Measurements from ENCODE around the gene SMIM44. TPM values are rescaled to one million over a fixed set of nuclear protein-coding genes. Genes with fewer than 3 reads are reported as not detected.

Gene SMIM44
- total and polyA plus RNA-seq, 9 of the 15 experiments (the other 6 are each of a cell fraction or from before 2014, with no cell fraction given), result not detected

GRCh38 chr19:3471954-3472655 lies 11.1 kb downstream of the SMIM44 start (continued):
- TF ChIP-seq, protein P1, sequence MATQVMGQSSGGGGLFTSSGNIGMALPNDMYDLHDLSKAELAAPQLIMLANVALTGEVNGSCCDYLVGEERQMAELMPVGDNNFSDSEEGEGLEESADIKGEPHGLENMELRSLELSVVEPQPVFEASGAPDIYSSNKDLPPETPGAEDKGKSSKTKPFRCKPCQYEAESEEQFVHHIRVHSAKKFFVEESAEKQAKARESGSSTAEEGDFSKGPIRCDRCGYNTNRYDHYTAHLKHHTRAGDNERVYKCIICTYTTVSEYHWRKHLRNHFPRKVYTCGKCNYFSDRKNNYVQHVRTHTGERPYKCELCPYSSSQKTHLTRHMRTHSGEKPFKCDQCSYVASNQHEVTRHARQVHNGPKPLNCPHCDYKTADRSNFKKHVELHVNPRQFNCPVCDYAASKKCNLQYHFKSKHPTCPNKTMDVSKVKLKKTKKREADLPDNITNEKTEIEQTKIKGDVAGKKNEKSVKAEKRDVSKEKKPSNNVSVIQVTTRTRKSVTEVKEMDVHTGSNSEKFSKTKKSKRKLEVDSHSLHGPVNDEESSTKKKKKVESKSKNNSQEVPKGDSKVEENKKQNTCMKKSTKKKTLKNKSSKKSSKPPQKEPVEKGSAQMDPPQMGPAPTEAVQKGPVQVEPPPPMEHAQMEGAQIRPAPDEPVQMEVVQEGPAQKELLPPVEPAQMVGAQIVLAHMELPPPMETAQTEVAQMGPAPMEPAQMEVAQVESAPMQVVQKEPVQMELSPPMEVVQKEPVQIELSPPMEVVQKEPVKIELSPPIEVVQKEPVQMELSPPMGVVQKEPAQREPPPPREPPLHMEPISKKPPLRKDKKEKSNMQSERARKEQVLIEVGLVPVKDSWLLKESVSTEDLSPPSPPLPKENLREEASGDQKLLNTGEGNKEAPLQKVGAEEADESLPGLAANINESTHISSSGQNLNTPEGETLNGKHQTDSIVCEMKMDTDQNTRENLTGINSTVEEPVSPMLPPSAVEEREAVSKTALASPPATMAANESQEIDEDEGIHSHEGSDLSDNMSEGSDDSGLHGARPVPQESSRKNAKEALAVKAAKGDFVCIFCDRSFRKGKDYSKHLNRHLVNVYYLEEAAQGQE (IDR thresholded peaks at IDR 0.05; ENCODE audit: borderline replicate concordance), result peak; percentile 74
- TF ChIP-seq, protein P1 (CRISPR knock-in tag; IDR thresholded peaks at IDR 0.05; ENCODE audit: low read depth), result no peak
- TF ChIP-seq, protein P2, sequence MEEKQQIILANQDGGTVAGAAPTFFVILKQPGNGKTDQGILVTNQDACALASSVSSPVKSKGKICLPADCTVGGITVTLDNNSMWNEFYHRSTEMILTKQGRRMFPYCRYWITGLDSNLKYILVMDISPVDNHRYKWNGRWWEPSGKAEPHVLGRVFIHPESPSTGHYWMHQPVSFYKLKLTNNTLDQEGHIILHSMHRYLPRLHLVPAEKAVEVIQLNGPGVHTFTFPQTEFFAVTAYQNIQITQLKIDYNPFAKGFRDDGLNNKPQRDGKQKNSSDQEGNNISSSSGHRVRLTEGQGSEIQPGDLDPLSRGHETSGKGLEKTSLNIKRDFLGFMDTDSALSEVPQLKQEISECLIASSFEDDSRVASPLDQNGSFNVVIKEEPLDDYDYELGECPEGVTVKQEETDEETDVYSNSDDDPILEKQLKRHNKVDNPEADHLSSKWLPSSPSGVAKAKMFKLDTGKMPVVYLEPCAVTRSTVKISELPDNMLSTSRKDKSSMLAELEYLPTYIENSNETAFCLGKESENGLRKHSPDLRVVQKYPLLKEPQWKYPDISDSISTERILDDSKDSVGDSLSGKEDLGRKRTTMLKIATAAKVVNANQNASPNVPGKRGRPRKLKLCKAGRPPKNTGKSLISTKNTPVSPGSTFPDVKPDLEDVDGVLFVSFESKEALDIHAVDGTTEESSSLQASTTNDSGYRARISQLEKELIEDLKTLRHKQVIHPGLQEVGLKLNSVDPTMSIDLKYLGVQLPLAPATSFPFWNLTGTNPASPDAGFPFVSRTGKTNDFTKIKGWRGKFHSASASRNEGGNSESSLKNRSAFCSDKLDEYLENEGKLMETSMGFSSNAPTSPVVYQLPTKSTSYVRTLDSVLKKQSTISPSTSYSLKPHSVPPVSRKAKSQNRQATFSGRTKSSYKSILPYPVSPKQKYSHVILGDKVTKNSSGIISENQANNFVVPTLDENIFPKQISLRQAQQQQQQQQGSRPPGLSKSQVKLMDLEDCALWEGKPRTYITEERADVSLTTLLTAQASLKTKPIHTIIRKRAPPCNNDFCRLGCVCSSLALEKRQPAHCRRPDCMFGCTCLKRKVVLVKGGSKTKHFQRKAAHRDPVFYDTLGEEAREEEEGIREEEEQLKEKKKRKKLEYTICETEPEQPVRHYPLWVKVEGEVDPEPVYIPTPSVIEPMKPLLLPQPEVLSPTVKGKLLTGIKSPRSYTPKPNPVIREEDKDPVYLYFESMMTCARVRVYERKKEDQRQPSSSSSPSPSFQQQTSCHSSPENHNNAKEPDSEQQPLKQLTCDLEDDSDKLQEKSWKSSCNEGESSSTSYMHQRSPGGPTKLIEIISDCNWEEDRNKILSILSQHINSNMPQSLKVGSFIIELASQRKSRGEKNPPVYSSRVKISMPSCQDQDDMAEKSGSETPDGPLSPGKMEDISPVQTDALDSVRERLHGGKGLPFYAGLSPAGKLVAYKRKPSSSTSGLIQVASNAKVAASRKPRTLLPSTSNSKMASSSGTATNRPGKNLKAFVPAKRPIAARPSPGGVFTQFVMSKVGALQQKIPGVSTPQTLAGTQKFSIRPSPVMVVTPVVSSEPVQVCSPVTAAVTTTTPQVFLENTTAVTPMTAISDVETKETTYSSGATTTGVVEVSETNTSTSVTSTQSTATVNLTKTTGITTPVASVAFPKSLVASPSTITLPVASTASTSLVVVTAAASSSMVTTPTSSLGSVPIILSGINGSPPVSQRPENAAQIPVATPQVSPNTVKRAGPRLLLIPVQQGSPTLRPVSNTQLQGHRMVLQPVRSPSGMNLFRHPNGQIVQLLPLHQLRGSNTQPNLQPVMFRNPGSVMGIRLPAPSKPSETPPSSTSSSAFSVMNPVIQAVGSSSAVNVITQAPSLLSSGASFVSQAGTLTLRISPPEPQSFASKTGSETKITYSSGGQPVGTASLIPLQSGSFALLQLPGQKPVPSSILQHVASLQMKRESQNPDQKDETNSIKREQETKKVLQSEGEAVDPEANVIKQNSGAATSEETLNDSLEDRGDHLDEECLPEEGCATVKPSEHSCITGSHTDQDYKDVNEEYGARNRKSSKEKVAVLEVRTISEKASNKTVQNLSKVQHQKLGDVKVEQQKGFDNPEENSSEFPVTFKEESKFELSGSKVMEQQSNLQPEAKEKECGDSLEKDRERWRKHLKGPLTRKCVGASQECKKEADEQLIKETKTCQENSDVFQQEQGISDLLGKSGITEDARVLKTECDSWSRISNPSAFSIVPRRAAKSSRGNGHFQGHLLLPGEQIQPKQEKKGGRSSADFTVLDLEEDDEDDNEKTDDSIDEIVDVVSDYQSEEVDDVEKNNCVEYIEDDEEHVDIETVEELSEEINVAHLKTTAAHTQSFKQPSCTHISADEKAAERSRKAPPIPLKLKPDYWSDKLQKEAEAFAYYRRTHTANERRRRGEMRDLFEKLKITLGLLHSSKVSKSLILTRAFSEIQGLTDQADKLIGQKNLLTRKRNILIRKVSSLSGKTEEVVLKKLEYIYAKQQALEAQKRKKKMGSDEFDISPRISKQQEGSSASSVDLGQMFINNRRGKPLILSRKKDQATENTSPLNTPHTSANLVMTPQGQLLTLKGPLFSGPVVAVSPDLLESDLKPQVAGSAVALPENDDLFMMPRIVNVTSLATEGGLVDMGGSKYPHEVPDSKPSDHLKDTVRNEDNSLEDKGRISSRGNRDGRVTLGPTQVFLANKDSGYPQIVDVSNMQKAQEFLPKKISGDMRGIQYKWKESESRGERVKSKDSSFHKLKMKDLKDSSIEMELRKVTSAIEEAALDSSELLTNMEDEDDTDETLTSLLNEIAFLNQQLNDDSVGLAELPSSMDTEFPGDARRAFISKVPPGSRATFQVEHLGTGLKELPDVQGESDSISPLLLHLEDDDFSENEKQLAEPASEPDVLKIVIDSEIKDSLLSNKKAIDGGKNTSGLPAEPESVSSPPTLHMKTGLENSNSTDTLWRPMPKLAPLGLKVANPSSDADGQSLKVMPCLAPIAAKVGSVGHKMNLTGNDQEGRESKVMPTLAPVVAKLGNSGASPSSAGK (IDR thresholded peaks at IDR 0.05), result no peak
- no peak for TF ChIP-seq HOXB6 (CRISPR knock-in tag; IDR thresholded peaks at IDR 0.05; ENCODE audit: borderline replicate concordance)
- TF ChIP-seq NCOR1 (IDR thresholded peaks at IDR 0.05), result no peak
- TF ChIP-seq ZNF253 (CRISPR knock-in tag; conservative IDR thresholded peaks at IDR 0.05), result no peak
- TF ChIP-seq ZNF41 (CRISPR knock-in tag; conservative IDR thresholded peaks at IDR 0.05), result no peak

All from K562 (cell line).